Sciatic nerve (tissue), 2 donors: ENCODE data around the gene TUBGCP4. TPM values are rescaled to one million over a fixed set of nuclear protein-coding genes. Genes with fewer than 3 reads are reported as not detected.
"Not testable (repeated sequence)": the region's sequence is repeated elsewhere in the genome, so short reads cannot be mapped to it uniquely, and the experiment has no call there.

ENCODE experiments used
- ATAC-seq: fragments of 200-7000 bp; cut with Tn5 transposase; one replicate; pipeline ENCODE4 v1.9.1; 2020; ENCODE audit warnings: mild to moderate bottlenecking, moderate library complexity
- DNase-seq: peaks from one replicate; pipeline ENCODE4 v3.0.0-alpha.2; 2020; ENCODE audit warnings: low spot score
- intact Hi-C: fragments of 100-400 bp; cut with DNase I; formaldehyde crosslinking; loops from one replicate; pipeline ENCODE4 v1.14.2; 2022
- total RNA-seq: library from RNA; stranded (reverse); fragmentation: NEBNext Ultra II Directional; extraction: Animal tissue kit (Norgen Biotek cat#: 25700); gene quantifications from one replicate; pipeline ENCODE4 v1.2.1, GENCODE V29; 2021
- donor health status: DM: no; HTN: no; CAD: no.
- donor health status: DM: no; HTN: no; CAD: no.

TUBGCP4 gene
- total RNA-seq, 1 donor from 2014 or later = 18.9 TPM

GRCh38 chr15:43390723-43391122, 19.8 kb downstream of the TUBGCP4 start:
- ATAC-seq (no peak), DNase-seq (no peak)
- intact Hi-C loops = no loop called here

- intact Hi-C loops, ATAC-seq, DNase-seq: not testable (repeated sequence)
These were observed 22.7 kb downstream of the TUBGCP4 start for GRCh38 chr15:43393592-43393991.

GRCh38 chr15:43402255-43402654, 31.4 kb downstream of the TUBGCP4 start:
- ATAC-seq = no peak
- DNase-seq = no peak
- intact Hi-C loops = no loop called here

- intact Hi-C loops = no loop called here
- DNase-seq (no peak), ATAC-seq (no peak)
These were observed 32.7 kb downstream of the TUBGCP4 start for GRCh38 chr15:43403616-43404015.

GRCh38 chr15:43404130-43404529, 33.2 kb downstream of the TUBGCP4 start:
- ATAC-seq (no peak), DNase-seq (no peak)
- intact Hi-C loops = no loop called here

- ATAC-seq (no peak), DNase-seq (no peak)
- intact Hi-C loops = no loop called here
These were observed 35.3 kb downstream of the TUBGCP4 start for GRCh38 chr15:43406189-43406588.

- DNase-seq = no peak
- ATAC-seq = no peak
- intact Hi-C loops = no loop called here
These were observed 35.9 kb downstream of the TUBGCP4 start for GRCh38 chr15:43406808-43407207.

GRCh38 chr15:43408789-43409188, 37.9 kb downstream of the TUBGCP4 start:
- DNase-seq (no peak), ATAC-seq (no peak)
- intact Hi-C loops = no loop called here

- intact Hi-C loops = no loop called here
- ATAC-seq = no peak
- no peak for DNase-seq
These were observed 39.8 kb downstream of the TUBGCP4 start for GRCh38 chr15:43410572-43411214.

- DNase-seq (no peak), ATAC-seq (no peak)
- intact Hi-C loops = no loop called here
These were observed 41.2 kb downstream of the TUBGCP4 start for GRCh38 chr15:43412096-43412495.

GRCh38 chr15:43414196-43414595, 43.3 kb downstream of the TUBGCP4 start:
- ATAC-seq (no peak), DNase-seq (no peak)
- intact Hi-C loops = no loop called here

GRCh38 chr15:43420435-43420834, 49.5 kb downstream of the TUBGCP4 start:
- ATAC-seq = no peak
- intact Hi-C loops = no loop called here
- DNase-seq = no peak

GRCh38 chr15:43420876-43421275, 50.0 kb downstream of the TUBGCP4 start:
- ATAC-seq (no peak), DNase-seq (no peak)
- intact Hi-C loops = no loop called here

- no peak for DNase-seq
- intact Hi-C loops = no loop called here
- no peak for ATAC-seq
These were observed 52.9 kb downstream of the TUBGCP4 start for GRCh38 chr15:43423793-43424192.

GRCh38 chr15:43429687-43430086, 58.8 kb downstream of the TUBGCP4 start:
- intact Hi-C loops = no loop called here

GRCh38 chr15:43433165-43433564, 62.3 kb downstream of the TUBGCP4 start:
- DNase-seq (no peak), ATAC-seq (no peak)
- intact Hi-C loops = no loop called here

More at GRCh38 chr15:43429687-43430086, 58.8 kb downstream of the TUBGCP4 start:
- no peak for DNase-seq
- no peak for ATAC-seq

- intact Hi-C loops = no loop called here
- ATAC-seq (no peak), DNase-seq (no peak)
These were observed 62.9 kb downstream of the TUBGCP4 start for GRCh38 chr15:43433661-43434303.

GRCh38 chr15:43434446-43434845, 63.5 kb downstream of the TUBGCP4 start:
- no peak for ATAC-seq
- DNase-seq = no peak
- intact Hi-C loops = no loop called here

- intact Hi-C loops = no loop called here
- ATAC-seq (no peak), DNase-seq (no peak)
These were observed 65.5 kb downstream of the TUBGCP4 start for GRCh38 chr15:43436395-43436794.

GRCh38 chr15:43439268-43439667, 68.4 kb downstream of the TUBGCP4 start:
- ATAC-seq = no peak
- DNase-seq = no peak
- intact Hi-C loops = no loop called here

- ATAC-seq (peak; percentile 98), DNase-seq (no peak)
- intact Hi-C loops = no loop called here
These were observed 69.9 kb downstream of the TUBGCP4 start for GRCh38 chr15:43440721-43441281.
